Measurements from ENCODE around the gene PREP. TPM values are rescaled to one million over a fixed set of nuclear protein-coding genes. Genes with fewer than 3 reads are reported as not detected.

PREP gene
- total RNA-seq, 1 donor, result 17.7 TPM

GRCh38 chr6:105301756-105302616 lies 100.9 kb downstream of the PREP start:
- Histone ChIP-seq H3K27ac (ENCODE audit: low read depth, low read length) (no peak overlapping the region), H2AFZ (ENCODE audit: low read length) (no peak overlapping the region), H3K27me3 (ENCODE audit: insufficient read depth, low read length) (no peaks in the 10 kb centered on the region), H3K9me3 (ENCODE audit: low read depth, low read length) (no peaks in the 10 kb centered on the region), H3K4me1 (ENCODE audit: insufficient read depth, low read length) (no peaks in the 10 kb centered on the region), H3K4me2 (ENCODE audit: insufficient read depth, low read length) (no peak overlapping the region), H4K20me1 (ENCODE audit: insufficient read depth, low read length) (peaks cover 5% of the 10 kb centered on the region), H3K4me3 (ENCODE audit: insufficient read depth, low read length) (no peak overlapping the region), H3K36me3 (ENCODE audit: insufficient read depth, low read length) (no peaks in the 10 kb centered on the region), H3K79me2 (ENCODE audit: insufficient read depth, low read length) (no peaks in the 10 kb centered on the region)
- TF ChIP-seq CTCF (IDR thresholded peaks at IDR 0.05; ENCODE audit: extremely low read depth, low read depth, low read length), result no peak
- DNase-seq (ENCODE audit: insufficient read length, low spot score, missing footprints), result no peak

GRCh38 chr6:105301072-105301503 lies 101.8 kb downstream of the PREP start:
- DNase-seq (ENCODE audit: insufficient read length, low spot score, missing footprints), result no peak
- H3K4me1 ChIP-seq (ENCODE audit: insufficient read depth, low read length), result no peaks in the 10 kb centered on the region
- H3K4me2 ChIP-seq (ENCODE audit: insufficient read depth, low read length), result no peak overlapping the region
- TF ChIP-seq CTCF (IDR thresholded peaks at IDR 0.05; ENCODE audit: extremely low read depth, low read depth, low read length), result no peak
- no peak overlapping the region for H3K27ac ChIP-seq (ENCODE audit: low read depth, low read length)
- H3K27me3 ChIP-seq (ENCODE audit: insufficient read depth, low read length), result no peaks in the 10 kb centered on the region
- no peaks in the 10 kb centered on the region for H3K79me2 ChIP-seq (ENCODE audit: insufficient read depth, low read length)
- H4K20me1 ChIP-seq (ENCODE audit: insufficient read depth, low read length), result peaks cover 5% of the 10 kb centered on the region
- H3K9me3 ChIP-seq (ENCODE audit: low read depth, low read length), result no peaks in the 10 kb centered on the region
- H2AFZ ChIP-seq (ENCODE audit: low read length), result no peak overlapping the region
- H3K36me3 ChIP-seq (ENCODE audit: insufficient read depth, low read length), result no peaks in the 10 kb centered on the region
- H3K4me3 ChIP-seq (ENCODE audit: insufficient read depth, low read length), result no peak overlapping the region

- Histone ChIP-seq H2AFZ (ENCODE audit: low read length) (no peak overlapping the region), H3K4me1 (ENCODE audit: insufficient read depth, low read length) (no peaks in the 10 kb centered on the region), H3K27ac (ENCODE audit: low read depth, low read length) (no peak overlapping the region), H3K27me3 (ENCODE audit: insufficient read depth, low read length) (no peaks in the 10 kb centered on the region), H3K4me3 (ENCODE audit: insufficient read depth, low read length) (no peak overlapping the region), H3K79me2 (ENCODE audit: insufficient read depth, low read length) (no peaks in the 10 kb centered on the region), H3K36me3 (ENCODE audit: insufficient read depth, low read length) (no peaks in the 10 kb centered on the region), H3K9me3 (ENCODE audit: low read depth, low read length) (no peaks in the 10 kb centered on the region), H4K20me1 (ENCODE audit: insufficient read depth, low read length) (peaks cover 5% of the 10 kb centered on the region), H3K4me2 (ENCODE audit: insufficient read depth, low read length) (no peak overlapping the region)
- no peak for DNase-seq (ENCODE audit: insufficient read length, low spot score, missing footprints)
- TF ChIP-seq CTCF (IDR thresholded peaks at IDR 0.05; ENCODE audit: extremely low read depth, low read depth, low read length), result no peak
Observed at GRCh38 chr6:105300090-105300489, 102.8 kb downstream of the PREP start.

- Histone ChIP-seq H4K20me1 (ENCODE audit: insufficient read depth, low read length) (peaks cover 3% of the 10 kb centered on the region), H3K4me3 (ENCODE audit: insufficient read depth, low read length) (no peak overlapping the region), H3K27me3 (ENCODE audit: insufficient read depth, low read length) (no peaks in the 10 kb centered on the region), H2AFZ (ENCODE audit: low read length) (no peak overlapping the region), H3K4me1 (ENCODE audit: insufficient read depth, low read length) (no peaks in the 10 kb centered on the region), H3K79me2 (ENCODE audit: insufficient read depth, low read length) (no peaks in the 10 kb centered on the region), H3K4me2 (ENCODE audit: insufficient read depth, low read length) (no peak overlapping the region), H3K36me3 (ENCODE audit: insufficient read depth, low read length) (no peaks in the 10 kb centered on the region), H3K9me3 (ENCODE audit: low read depth, low read length) (no peaks in the 10 kb centered on the region), H3K27ac (ENCODE audit: low read depth, low read length) (no peak overlapping the region)
- no peak for DNase-seq (ENCODE audit: insufficient read length, low spot score, missing footprints)
- no peak for TF ChIP-seq CTCF (IDR thresholded peaks at IDR 0.05; ENCODE audit: extremely low read depth, low read depth, low read length)
Observed at GRCh38 chr6:105294129-105294528, 108.8 kb downstream of the PREP start.
